Lower leg skin (tissue), 3 donors: Measurements from ENCODE around the gene PRRT1.

Experiments used
- POLR2A ChIP-seq, 2 donors: fragments of 450-650 bp; IDR thresholded peaks; one replicate each; pipeline ENCODE4 v1.6.1; 2016 to 2017; ENCODE audit warnings: antibody characterized with exemption in 2 of 2, mild to moderate bottlenecking in 1 of 2, moderate library complexity in 1 of 2
- TF ChIP-seq, protein P1 (sequence below), 3 donors: fragments of 450-650 bp; IDR thresholded peaks; one replicate each; pipeline ENCODE4 v1.5.1; 2016; ENCODE audit warnings: antibody characterized with exemption in 3 of 3, mild to moderate bottlenecking in 3 of 3, moderate library complexity in 2 of 3

DNA sequence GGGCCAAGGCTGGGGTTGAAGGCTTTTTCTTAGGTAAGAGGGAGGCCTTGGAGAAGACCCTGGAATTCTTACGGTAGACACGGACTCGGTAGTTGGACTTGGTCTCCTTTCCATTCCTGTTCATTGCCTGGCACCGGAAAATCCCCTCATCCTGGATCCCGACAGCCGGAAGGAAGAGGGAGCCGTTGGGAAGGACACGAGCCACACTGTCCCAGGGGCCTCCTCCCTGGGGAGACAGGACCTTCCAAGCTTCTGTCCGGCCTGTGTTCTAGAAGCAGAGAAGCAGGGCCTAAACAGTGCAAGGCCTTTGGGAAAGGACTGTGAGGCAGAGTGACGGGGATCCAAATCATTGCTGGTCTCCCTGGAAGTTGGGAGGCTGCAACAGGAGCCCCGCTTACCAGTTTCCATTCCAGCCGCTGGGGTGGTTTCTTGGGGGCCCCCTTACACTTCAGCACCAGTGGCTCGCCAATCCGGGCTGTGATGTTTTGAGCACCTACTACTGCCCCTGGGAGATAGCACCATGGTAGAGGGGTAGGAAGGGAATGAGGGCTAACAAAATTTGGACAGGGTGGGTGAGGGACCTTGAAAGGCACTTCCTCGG is 31.8 kb upstream of the PRRT1 start:
- TF ChIP-seq, protein P1, sequence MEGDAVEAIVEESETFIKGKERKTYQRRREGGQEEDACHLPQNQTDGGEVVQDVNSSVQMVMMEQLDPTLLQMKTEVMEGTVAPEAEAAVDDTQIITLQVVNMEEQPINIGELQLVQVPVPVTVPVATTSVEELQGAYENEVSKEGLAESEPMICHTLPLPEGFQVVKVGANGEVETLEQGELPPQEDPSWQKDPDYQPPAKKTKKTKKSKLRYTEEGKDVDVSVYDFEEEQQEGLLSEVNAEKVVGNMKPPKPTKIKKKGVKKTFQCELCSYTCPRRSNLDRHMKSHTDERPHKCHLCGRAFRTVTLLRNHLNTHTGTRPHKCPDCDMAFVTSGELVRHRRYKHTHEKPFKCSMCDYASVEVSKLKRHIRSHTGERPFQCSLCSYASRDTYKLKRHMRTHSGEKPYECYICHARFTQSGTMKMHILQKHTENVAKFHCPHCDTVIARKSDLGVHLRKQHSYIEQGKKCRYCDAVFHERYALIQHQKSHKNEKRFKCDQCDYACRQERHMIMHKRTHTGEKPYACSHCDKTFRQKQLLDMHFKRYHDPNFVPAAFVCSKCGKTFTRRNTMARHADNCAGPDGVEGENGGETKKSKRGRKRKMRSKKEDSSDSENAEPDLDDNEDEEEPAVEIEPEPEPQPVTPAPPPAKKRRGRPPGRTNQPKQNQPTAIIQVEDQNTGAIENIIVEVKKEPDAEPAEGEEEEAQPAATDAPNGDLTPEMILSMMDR (IDR thresholded peaks at IDR 0.05): no peak
- TF ChIP-seq POLR2A (IDR thresholded peaks at IDR 0.05): no peak
